Activated CD4-positive, CD25-positive, alpha-beta regulatory T cell treated with anti-CD3 and anti-CD28 coated beads, Interleukin-2, amount 50 U/mL, for 24 hours (primary cell): ENCODE results near the gene NDST4.
A peak's percentile ranks its signal among the peaks of the same experiment; 100 is the strongest.

Experiments
- ATAC-seq, 2 donors: fragments of 150-1000 bp; cut with Tn5 transposase; one replicate each; pipeline ENCODE4 v1.10.0; 2021; ENCODE audit warnings: mild to moderate bottlenecking in 1 of 2, moderate library complexity in 1 of 2

NDST4 gene

DNA sequence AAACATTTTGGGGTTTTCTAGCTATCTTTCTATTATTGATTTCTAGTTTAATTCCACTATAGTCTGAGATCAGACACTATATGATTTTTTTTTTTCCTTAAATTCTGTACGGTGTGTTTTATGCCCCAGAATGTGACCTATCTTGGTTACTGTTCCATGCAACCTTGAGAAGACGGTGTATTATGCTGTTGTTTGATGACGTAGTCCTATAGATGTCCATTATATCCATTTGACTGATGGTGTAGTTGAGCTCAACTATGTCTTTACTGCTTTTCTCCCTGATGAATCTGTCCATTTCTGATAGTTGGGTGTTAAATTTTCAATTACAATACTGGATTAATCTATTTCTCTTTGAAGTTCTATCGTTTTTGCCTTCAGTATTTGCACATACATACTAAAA lies 212.5 kb downstream of the NDST4 start:
- no peak for ATAC-seq

DNA sequence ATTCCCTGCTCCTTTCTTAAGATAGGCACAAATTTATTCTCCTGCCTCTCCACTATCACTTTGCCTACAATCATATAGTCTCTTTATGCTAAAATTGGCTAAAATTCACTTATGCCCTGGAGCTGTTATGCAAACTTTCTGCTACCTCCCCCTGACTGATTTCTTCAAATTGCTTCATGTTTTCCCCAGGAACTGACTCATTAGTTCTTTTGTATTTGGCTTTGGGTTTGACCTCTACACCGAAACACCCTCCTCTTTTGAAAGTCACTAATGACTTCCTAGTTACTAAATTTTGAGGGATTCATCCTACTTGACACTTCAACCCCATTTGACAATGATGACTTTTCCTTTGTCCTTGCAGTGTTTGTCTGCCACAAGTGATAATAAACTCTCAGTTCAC lies 222.6 kb downstream of the NDST4 start:
- no peak for ATAC-seq

DNA sequence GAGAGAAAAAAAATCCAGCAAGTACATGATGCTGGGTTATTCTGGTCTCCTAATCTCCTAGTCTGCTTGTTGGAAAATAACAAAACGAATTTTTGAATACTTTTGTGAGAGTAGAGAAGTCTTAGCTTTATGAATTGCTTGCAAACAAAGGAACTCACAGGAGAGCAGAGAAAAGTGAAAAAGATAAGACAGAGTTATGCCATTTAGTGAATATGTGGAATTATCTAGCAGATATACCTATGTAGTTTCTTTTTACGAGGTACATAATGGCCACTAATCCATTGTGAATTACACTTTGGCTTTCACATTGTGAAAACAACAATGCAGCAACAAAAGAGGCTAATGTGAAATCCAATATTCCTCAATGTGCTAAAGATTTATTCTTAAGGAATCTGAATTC lies 226.7 kb downstream of the NDST4 start:
- no peak for ATAC-seq

DNA sequence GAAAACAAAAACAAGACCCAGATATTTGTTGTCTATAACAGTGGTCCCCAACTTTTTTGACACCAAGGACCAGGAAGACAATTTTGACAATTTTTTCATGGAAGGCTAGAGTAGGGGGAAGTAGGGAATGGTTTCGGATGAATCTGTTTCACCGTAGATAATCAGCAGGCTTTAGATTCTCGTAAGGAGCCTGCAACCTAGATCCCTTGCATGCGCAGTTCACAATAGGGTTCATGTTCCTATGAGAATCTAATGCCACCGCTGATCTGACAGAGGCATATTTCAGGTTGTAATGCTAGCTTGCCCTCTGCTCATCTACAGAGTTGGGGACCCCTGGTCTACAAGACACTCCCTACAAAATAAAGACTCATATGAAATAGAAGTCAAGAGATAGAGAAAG lies 229.8 kb downstream of the NDST4 start:
- ATAC-seq = no peak

DNA sequence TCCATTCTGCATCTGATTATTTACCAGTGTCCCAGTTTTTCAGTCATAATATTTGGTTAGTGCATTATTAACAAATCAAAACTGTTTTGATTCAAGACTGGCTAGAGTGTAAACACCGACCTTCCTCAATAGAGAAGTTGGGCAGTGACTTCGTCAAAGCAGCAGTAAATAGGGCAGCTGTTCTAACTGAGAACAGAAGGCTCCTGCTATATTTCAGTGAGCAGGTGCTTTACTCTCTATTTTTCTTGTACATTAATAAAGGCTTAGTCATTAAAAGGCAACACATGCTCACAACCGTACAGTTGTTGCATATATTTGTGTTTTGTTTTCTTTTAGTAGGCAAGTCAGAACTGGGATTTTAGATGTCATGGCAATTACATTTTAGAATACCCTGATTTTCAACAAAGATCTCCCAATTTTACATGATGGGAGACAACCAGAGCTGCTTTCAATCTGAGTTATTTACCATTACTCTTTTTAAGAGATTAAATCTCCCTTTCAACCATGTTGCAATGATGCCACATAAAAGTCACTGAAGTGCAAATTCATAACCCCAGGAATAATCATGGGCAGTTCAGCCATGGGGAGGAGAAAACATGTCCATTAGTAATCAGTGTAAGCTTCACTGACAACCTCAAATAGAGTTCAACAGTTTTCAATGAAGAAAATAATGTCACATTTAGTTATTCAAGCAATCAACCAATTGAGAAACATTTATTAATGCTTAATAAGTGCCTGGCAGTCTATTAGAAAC lies 233.3 kb downstream of the NDST4 start:
- ATAC-seq = no peak

DNA sequence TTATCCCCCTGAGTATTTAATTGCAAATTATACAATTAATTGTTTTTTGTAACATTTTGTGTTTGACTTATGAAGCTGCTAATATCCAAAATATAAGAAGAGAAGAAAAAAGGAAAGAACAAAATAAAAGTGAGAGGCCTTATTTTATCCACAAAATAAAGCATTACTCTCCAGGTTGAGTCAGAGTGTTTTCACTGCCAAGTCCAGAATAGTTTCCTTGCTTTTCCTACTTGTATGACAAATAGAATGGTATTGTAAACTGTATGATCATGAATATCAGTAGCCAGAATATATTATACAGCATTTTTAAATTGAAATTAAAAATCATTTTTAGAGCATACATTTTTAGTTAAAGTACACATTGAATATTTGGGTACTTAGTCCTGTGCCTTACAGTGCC lies 237.8 kb downstream of the NDST4 start:
- ATAC-seq = no peak

DNA sequence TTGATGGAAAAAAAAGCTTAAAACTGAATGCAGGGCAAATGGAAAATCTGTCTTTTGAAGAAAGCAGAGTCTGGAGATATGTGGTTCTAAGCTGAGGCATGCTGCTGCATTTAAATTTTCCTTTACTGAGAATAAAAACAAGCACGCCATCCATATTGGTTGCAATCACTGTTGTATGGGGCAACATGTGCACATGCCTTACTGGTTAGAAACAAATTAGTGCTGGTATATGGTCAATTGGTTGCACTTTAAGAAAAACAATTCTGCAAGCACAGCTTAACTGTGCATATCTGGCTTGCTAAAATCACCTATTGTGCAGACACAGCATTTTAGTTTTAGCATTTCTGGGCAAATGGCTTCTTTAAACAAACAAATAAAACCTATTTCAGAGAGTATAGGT lies 239.1 kb downstream of the NDST4 start:
- ATAC-seq = no peak

DNA sequence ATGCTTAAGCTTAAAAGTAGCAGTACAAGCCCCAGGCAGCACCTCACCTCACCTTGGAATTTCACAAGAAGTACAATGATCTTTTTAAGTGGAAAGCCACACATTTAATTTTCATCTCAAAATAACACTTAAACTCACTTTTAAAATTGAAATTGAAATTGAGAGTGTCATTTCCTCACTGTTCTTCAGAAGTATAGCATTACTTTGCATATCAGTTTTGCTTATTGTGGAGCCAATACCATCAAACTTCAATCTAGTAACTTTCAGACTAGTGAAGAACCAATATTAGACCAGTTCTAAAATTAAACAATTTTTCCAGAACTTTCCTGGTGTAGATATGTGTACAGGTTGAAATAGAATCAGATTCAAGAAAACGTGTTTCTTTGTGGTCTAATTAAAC lies 242.4 kb downstream of the NDST4 start:
- no peak for ATAC-seq

DNA sequence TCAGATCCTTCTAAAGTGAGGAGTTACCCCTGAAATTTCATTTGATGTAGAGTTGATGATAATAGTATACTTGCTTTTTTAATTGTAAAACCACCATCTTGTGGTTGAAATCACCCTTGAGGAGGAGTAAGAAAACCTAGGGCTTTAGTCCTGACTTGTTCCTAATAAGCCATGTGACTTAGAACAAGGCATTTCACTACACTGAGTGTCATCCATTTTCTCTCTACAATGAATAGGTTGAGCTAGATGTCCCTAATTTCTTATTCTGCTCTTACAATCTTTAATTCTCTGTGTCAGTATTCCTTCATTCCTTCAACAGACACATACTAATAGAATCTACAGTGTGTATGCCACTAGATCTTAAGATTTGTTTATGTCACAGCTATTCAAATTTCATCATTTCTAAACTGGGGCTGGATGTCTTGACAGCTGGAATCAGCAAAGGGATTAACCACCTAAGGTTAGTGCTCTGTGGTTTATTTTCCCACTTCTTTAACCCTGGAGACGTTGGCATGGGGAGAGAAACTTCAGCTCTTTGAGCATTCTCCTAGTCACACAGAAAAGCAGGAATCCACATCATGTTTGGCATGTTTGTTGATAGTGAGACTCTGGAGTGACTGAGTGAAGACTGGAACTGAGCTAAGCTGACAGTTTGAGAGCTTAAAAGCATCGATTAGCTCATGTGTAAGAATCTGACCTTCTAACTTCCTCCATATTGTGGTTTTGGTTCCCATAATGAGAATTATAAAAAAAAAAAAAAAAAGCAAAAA lies 246.3 kb downstream of the NDST4 start:
- no peak for ATAC-seq

DNA sequence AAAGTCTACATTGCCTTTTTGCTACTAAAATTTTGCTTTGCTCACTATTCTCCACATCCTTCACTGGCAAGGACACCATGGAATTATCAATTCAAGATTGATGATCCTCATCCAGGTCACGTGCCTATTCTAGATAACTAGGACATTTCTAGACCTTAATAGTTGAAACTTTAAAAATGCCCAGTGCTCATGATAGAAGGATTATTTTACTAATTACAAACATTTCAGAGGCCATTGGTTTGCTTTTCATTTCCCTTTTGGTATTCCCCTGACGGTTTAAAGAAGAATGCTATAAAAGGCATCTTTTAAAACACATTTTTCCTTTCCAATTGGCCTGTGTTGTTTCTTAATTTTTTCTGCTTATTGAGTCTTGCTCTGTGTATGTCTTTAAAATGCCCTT lies 249.4 kb downstream of the NDST4 start:
- no peak for ATAC-seq

DNA sequence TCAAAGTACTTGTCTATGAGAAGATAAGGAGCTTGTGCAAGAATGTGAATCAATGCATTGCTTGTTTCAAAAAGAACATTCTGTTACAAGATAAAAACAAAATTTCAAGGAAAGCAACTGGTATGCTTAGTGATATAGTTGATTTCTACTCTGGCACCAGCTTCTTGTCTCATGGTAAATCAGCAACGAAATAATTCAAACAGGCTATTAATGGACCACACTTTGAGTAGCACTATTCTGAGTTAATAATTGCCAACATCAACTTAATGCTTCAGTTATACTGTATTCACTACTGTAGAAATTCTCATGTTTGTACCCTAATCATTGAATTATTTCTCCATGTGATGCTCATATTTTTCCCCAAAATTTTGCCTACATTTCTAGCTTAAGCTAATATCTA lies 252.6 kb downstream of the NDST4 start:
- no peak for ATAC-seq

DNA sequence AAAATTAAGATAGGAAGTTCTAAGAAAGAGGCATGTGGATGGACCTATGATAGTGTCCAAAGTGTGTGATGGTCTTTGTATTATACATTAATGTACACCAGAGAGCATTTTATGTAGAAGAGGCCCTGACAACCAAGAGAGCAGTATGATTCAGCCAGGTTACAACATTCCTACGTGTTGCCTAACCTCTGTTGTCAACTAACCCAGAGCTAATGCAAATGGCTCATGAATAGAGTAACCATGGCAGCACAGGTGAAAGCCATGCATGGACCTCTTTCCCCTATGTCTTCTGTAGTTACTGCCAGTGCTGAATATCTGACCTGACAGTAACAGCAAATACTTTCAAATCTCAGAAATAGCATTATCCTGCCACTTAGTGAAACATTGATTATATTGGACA lies 255.6 kb downstream of the NDST4 start:
- no peak for ATAC-seq

DNA sequence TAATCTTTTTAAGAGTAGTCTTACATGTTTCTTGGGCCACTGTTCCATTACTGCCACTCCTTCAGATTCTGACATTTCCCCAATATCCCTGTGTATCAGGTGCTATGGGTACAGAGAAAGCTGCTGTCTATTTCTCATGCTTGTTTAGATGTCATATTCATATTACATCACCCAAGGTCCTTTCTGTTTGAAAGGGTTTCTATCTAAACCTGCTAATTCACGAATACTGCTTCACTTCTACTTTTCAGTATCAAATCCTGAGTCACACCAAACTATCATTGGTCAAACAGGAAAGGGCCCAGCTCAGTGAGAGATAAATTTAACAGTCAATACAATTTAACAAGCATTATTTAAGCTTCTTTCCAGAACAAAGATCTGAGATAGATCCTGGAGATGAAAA lies 273.4 kb downstream of the NDST4 start:
- ATAC-seq = no peak

DNA sequence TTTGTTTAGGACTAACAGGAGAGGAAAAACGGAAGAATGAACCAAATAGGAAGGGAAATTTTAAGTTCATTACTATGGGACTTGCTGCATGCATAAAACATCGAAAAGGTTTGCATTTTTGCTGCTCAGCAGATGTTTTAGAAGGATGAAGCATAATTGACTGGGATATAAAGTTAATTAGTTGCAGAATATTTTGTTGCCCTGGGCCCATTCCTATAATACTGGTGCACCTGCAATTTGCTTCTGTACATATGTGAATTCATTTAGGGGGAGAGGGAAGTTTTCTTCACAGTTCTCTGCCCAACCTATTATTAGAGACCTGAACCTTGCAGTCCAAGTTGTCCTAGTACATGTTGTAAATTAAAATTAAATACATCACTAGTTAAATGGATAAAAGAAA lies 282.8 kb downstream of the NDST4 start:
- ATAC-seq = no peak

DNA sequence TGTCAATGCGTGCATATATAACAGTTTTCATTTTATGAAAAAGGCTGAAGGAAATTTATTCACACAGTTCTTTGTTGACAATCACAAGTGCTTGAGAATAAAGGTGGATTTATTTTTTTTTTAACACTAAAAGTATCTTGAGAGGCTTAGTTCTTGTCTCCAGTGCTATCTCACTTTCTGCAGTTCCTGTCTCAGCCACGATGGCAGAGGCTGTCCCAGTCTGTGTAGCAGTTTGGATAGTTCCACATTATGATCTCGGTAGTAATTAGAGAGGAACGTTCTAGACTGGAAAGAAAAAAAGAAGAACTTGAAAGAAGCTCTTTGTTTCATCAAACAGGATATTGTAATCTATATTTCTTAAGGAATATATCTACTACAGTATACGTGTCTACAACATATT lies 285.8 kb downstream of the NDST4 start:
- no peak for ATAC-seq

DNA sequence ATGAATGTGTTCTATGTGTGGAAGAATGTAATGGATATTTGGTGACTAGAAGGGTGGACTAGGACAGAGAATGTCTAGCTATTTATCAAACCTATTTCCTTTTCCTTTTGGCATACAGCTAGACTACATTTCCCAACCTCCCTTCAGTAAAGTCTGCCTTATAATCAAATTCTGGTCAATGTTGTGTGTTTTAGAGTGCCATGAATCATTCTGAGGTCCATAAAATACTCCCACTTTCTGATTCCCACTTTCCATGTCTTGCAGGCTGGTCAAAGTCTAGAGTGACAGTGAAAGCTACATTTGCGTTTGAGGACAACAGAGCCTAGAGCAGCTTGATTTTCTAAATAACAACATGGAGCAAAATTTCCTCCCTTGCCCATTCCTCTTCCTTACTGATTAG lies 297.7 kb downstream of the NDST4 start:
- no peak for ATAC-seq

DNA sequence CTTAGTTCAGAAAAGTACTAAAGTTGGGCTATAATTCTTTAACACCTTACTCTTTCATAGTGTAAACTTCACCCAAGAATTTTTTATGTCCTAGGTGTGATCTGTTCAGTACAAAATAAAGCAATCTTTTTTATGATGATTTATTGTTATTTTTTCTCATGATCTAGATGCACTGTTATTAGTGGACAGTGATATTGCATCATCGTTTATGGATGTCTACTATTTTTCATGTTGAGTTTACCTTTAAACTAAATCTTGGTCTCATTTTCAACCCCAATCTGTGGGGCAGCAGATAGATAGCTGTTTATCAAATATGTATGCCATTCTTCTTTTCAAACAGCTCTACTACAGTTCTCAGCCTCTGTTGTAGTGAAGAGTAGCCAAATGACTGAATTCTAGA lies 299.5 kb downstream of the NDST4 start:
- ATAC-seq = no peak

DNA sequence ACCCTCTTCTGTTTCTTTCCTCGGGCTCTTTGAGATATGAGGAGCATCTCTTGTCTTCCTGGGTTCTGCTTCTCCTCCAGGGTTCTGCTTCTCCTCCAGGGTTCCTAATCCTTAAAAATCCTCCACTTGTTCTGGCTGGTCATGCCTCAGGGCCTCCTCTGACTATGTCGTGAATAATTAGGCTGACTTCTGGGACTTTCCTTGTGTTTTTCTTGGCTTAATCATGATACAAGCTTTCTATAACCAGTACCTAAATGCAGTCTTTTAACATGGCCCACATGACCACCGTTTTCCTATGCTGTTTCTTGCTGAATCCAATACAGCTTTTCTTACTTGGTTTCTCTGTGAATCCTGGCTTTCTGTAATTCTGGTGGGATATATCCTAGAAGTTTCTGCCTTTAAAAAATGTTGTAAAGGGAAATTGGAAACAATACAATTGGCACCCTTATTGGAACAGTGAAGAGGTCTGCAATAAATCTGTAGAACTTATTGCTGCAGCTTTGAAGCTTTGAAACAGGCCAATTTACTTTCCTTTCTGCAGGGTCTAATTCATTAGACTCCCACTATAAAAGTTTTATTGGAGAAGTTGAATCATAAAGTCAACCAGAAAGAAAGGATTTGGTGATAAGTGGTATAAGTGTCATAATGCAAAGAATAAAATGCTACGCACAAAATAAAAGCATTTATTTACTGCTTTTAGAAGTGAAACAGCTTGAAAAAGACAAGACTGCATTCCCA lies 301.7 kb downstream of the NDST4 start:
- no peak for ATAC-seq

DNA sequence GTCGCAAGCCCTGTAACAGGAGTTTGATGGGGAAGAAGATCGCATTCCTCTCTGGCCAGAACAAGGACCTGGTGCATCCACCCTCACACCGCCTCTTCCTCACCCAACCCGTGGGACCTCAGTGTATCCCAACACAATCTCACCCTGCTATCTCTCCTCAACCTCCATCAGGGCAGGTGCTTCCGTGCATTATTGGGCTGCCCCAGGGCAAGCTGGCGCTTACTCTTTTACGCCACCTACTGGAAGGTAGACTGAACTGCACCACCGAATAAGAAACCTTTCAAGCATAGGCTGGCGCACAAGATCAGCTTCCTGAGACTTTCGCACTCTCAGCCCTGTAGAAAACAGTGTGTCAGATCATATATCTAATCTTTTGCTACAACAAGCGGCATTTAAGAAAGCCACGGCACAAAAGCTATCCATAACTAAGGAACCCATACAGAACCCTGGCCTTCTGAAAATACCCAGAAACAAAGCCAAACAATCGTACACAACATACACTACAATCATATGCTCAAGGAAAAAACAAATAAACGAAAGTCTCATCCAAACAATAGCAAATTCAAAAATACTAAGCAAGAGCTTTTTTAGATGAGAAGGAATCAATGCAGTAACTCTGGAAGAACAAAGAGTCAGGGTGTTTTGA lies 305.5 kb downstream of the NDST4 start:
- ATAC-seq = peak; percentile 67 to 68

DNA sequence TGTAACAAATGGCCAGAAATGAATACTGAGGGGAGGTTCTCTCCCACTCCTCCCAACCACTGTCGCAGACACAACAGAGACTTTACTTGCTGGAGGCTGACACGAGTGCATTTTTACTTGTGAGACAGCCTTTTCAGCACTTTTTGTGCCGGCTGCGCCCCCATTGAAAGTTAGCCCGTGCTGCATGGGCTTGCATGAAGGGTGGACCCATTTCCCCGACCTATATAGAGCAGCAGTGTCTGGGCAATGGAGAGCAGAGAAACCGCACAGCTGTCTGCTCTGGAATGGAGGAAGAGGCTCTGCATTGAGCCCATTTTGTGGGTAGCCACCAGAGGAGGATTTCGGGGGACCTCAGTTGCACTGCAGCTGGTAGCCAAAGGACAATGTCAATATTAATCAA lies 306.1 kb downstream of the NDST4 start:
- no peak for ATAC-seq

DNA sequence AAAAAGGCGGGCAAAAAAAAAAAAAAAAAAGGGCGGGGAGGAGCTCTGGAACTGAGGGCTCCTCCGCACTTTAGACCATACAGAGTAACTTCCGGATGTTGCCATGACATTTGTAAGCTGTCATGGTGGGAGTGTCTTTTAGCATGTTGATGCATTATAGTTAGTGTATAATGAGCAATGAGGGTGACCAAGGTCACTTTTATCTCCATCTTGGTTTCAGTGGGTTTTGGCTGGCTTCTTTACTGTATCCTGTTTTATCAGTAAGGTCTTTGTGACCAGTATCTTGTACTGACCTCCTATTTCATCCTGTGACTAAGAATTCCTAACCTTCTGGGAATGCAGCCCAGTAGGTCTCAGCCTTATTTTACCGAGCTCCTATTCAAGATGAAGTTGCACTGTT lies 321.4 kb downstream of the NDST4 start:
- ATAC-seq = no peak

DNA sequence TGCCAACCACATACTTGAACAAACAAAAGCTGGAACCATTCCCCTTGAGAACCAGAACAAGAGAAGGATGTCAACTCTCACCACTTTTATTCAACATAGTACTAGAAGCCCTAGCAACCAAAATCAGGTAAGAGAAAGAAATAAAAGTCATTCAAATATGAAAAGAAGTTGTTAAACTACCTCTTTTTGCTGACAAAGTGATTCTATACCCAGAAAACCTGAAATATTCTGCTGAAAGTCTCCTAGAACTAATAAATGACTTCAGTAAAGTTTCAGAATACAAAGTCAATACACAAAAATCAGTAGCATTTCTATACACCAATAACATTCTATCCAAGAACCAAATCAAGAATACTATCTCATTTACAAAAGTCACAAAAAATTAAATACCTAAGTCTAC lies 327.9 kb downstream of the NDST4 start:
- ATAC-seq = no peak

DNA sequence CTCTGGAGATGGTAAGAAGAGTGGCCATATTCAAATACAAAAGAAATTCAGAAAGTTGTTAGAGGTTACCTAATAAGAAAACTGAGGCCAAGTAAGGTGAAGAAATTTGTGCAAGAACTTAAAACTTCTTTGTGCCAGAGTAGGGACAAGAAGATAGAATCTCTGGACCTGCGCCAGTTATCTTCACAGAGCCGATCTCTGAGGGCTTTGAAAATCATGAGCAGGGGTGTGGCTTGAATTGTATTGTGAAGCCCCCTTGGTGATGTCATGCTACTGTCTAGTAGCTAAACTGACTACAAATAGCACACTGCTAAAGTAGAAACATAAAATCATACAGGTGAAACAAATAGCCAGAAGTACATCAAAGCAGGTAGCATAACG lies 330.2 kb downstream of the NDST4 start:
- no peak for ATAC-seq
